OCI-LY3 (cell line): Measurements from ENCODE around the gene VHLL.

Experiments used
- H2AFZ ChIP-seq: fragments of 200-600, 300-600 bp; shearing (Covaris generic); 2 replicates; pipeline ENCODE4 v1.6.0; 2014; ENCODE audit warnings: antibody characterized with exemption, low read depth, low read length
- H3K27ac ChIP-seq: fragments of 200-600, 300-600 bp; sonication (generic); 2 replicates; pipeline ENCODE4 v1.5.1; 2014; ENCODE audit warnings: mild to moderate bottlenecking, low read length, moderate library complexity, mixed read lengths
- H3K27me3 ChIP-seq: fragments of 200-600, 300-600 bp; sonication (generic); 2 replicates; pipeline ENCODE4 v1.6.1; 2014; ENCODE audit warnings: low read depth, low read length, mixed read lengths
- H3K36me3 ChIP-seq: fragments of 200-600, 300-600 bp; sonication (generic); replicated peaks from 2 replicates; pipeline ENCODE3; 2014; ENCODE audit warnings: low read depth, low read length, mixed read lengths
- H3K4me1 ChIP-seq: fragments of 300-600, 200-600 bp; sonication (generic); 2 replicates; pipeline ENCODE4 v1.6.1; 2014; ENCODE audit warnings: low read length, mixed read lengths
- H3K4me2 ChIP-seq: fragments of 200-600, 300-600 bp; sonication (generic); 2 replicates; pipeline ENCODE4 v1.6.1; 2014; ENCODE audit warnings: low read length, mixed read lengths
- H3K4me3 ChIP-seq: fragments of 300-600, 200-600 bp; sonication (generic); 2 replicates; pipeline ENCODE4 v1.5.1; 2014; ENCODE audit warnings: antibody characterized with exemption, mild to moderate bottlenecking, low read length, moderate library complexity
- H3K79me2 ChIP-seq: fragments of 300-600, 200-600 bp; shearing (Covaris generic); 2 replicates; pipeline ENCODE4 v1.6.1; 2014; ENCODE audit warnings: mild to moderate bottlenecking, low read length, mixed read lengths
- H3K9ac ChIP-seq: fragments of 300-600, 200-600 bp; shearing (Covaris generic); 2 replicates; pipeline ENCODE4 v1.6.0; 2014; ENCODE audit warnings: mild to moderate bottlenecking, low read length, moderate library complexity
- H3K9me3 ChIP-seq: fragments of 200-600, 300-600 bp; shearing (Covaris generic); 2 replicates; pipeline ENCODE4 v1.6.1; 2014; ENCODE audit warnings: low read length, mixed read lengths; ENCODE audit not compliant: insufficient read depth
- H4K20me1 ChIP-seq: fragments of 200-600, 300-600 bp; sonication (generic); 2 replicates; pipeline ENCODE4 v1.6.1; 2016; ENCODE audit warnings: low read length, mixed read lengths; ENCODE audit not compliant: insufficient read depth
- CTCF ChIP-seq: fragments of 200-600, 300-600 bp; sonication (generic); IDR thresholded peaks from 2 replicates; pipeline ENCODE4 v1.5.1; 2014; ENCODE audit warnings: antibody characterized with exemption, low read length, low read depth
- EZH2phosphoT487 ChIP-seq: fragments of 200-600 bp; shearing (Covaris generic); IDR thresholded peaks from 2 replicates; pipeline ENCODE4 v1.6.1; 2018; ENCODE audit warnings: antibody characterized with exemption, mixed run types, low read depth

Gene VHLL

GRCh38 chr1:156319664-156320063 is 20.6 kb upstream of the VHLL start:
- Histone ChIP-seq H3K27ac (no peak overlapping the region), H3K4me3 (no peak overlapping the region), H4K20me1 (no peaks in the 10 kb centered on the region), H3K4me1 (no peaks in the 10 kb centered on the region), H3K9me3 (no peaks in the 10 kb centered on the region), H3K27me3 (no peaks in the 10 kb centered on the region), H2AFZ (no peak overlapping the region), H3K4me2 (no peak overlapping the region), H3K36me3 (peaks cover 71% of the 10 kb centered on the region), H3K79me2 (no peaks in the 10 kb centered on the region), H3K9ac (no peak overlapping the region)
- TF ChIP-seq CTCF (peak; percentile 69), EZH2phosphoT487 (no peak)

GRCh38 chr1:156316909-156317308 is 17.8 kb upstream of the VHLL start:
- no peaks in the 10 kb centered on the region for H3K4me1 ChIP-seq
- H4K20me1 ChIP-seq = no peaks in the 10 kb centered on the region
- H3K9me3 ChIP-seq = no peaks in the 10 kb centered on the region
- no peak overlapping the region for H3K4me3 ChIP-seq
- no peaks in the 10 kb centered on the region for H3K27me3 ChIP-seq
- no peak overlapping the region for H3K4me2 ChIP-seq
- H2AFZ ChIP-seq = no peak overlapping the region
- no peak overlapping the region for H3K9ac ChIP-seq
- no peaks in the 10 kb centered on the region for H3K79me2 ChIP-seq
- no peak for TF ChIP-seq EZH2phosphoT487
- no peak for TF ChIP-seq CTCF
- H3K36me3 ChIP-seq = peaks cover 80% of the 10 kb centered on the region
- H3K27ac ChIP-seq = no peak overlapping the region

GRCh38 chr1:156310962-156311361 is 11.9 kb upstream of the VHLL start:
- H4K20me1 ChIP-seq = no peaks in the 10 kb centered on the region
- no peaks in the 10 kb centered on the region for H3K4me1 ChIP-seq
- no peaks in the 10 kb centered on the region for H3K9me3 ChIP-seq
- TF ChIP-seq CTCF (no peak), EZH2phosphoT487 (no peak)
- H3K4me2 ChIP-seq = no peak overlapping the region
- H3K27ac ChIP-seq = no peak overlapping the region
- peaks cover 62% of the 10 kb centered on the region for H3K36me3 ChIP-seq
- no peak overlapping the region for H2AFZ ChIP-seq
- no peak overlapping the region for H3K4me3 ChIP-seq
- H3K9ac ChIP-seq = no peak overlapping the region
- no peaks in the 10 kb centered on the region for H3K79me2 ChIP-seq
- H3K27me3 ChIP-seq = no peaks in the 10 kb centered on the region

GRCh38 chr1:156308078-156308477 is 9.0 kb upstream of the VHLL start:
- Histone ChIP-seq H3K4me1 (no peaks in the 10 kb centered on the region), H3K9ac (no peak overlapping the region), H3K4me2 (no peak overlapping the region), H3K79me2 (no peaks in the 10 kb centered on the region), H3K4me3 (no peak overlapping the region), H3K27me3 (no peaks in the 10 kb centered on the region), H3K36me3 (peaks cover 52% of the 10 kb centered on the region), H2AFZ (no peak overlapping the region), H3K27ac (no peak overlapping the region), H3K9me3 (no peaks in the 10 kb centered on the region), H4K20me1 (no peaks in the 10 kb centered on the region)
- TF ChIP-seq CTCF (no peak), EZH2phosphoT487 (no peak)
